GM23338 (cell line): ENCODE measurements around the gene STRA6. TPM values are rescaled to one million over a fixed set of nuclear protein-coding genes. Genes with fewer than 3 reads are reported as not detected.

Experiments
- ATAC-seq: fragments of 200-7000 bp; cut with Tn5 transposase; 3 replicates; pipeline ENCODE4 v1.9.1; 2020
- DNase-seq: peaks from one replicate; pipeline ENCODE4 v3.0.0-alpha.2; 2015; ENCODE audit warnings: low spot score
- H2AFZ ChIP-seq: fragments of 200-600 bp; sonication (generic); 2 replicates; pipeline ENCODE4 v1.8.0; 2016; ENCODE audit warnings: antibody characterized with exemption, mild to moderate bottlenecking, moderate library complexity
- H3F3A ChIP-seq: fragments of 200-600 bp; sonication (generic); replicated peaks from 2 replicates; pipeline ENCODE4 v1.8.0; 2017; ENCODE audit warnings: antibody characterized with exemption, mixed run types, low read depth
- H3K27ac ChIP-seq: fragments of 200-600 bp; sonication (generic); 2 replicates; pipeline ENCODE4 v1.6.1; 2016; ENCODE audit warnings: low read depth
- H3K27me3 ChIP-seq: fragments of 200-600 bp; sonication (generic); 2 replicates; pipeline ENCODE4 v1.8.0; 2016; ENCODE audit warnings: mild to moderate bottlenecking, mixed run types, moderate library complexity; ENCODE audit not compliant: insufficient read depth
- H3K36me3 ChIP-seq: fragments of 200-600 bp; sonication (generic); 2 replicates; pipeline ENCODE4 v1.8.0; 2016; ENCODE audit warnings: mild to moderate bottlenecking; ENCODE audit not compliant: insufficient read depth
- H3K4me1 ChIP-seq: fragments of 200-600 bp; sonication (generic); 2 replicates; pipeline ENCODE4 v1.8.0; 2016; ENCODE audit warnings: mild to moderate bottlenecking, moderate library complexity; ENCODE audit not compliant: insufficient read depth
- H3K4me2 ChIP-seq: fragments of 200-600 bp; sonication (generic); 2 replicates; pipeline ENCODE4 v1.7.1; 2017; ENCODE audit warnings: mixed run types
- H3K4me3 ChIP-seq: fragments of 200-600 bp; sonication (generic); 2 replicates; pipeline ENCODE4 v1.6.1; 2016; ENCODE audit warnings: mixed run types
- H3K79me2 ChIP-seq: fragments of 200-600 bp; sonication (generic); replicated peaks from 2 replicates; pipeline ENCODE4 v1.8.0; 2017; ENCODE audit warnings: mild to moderate bottlenecking; ENCODE audit not compliant: insufficient read depth
- H3K9me2 ChIP-seq: fragments of 200-600 bp; sonication (generic); 2 replicates; pipeline ENCODE4 v1.8.0; 2017; ENCODE audit not compliant: insufficient read depth
- H4K20me1 ChIP-seq: fragments of 200-600 bp; sonication (generic); replicated peaks from 2 replicates; pipeline ENCODE4 v1.8.0; 2017; ENCODE audit warnings: mild to moderate bottlenecking; ENCODE audit not compliant: insufficient read depth
- H3K27ac Mint-ChIP-seq: 2 replicates; pipeline ENCODE4 v1.8.0; 2020; ENCODE audit warnings: inconsistent platforms, mild to moderate bottlenecking, moderate library complexity, mixed read lengths
- H3K27me3 Mint-ChIP-seq: 3 replicates; pipeline ENCODE4 v1.8.0; 2022; ENCODE audit warnings: low read depth, mild to moderate bottlenecking, moderate library complexity, mixed read lengths, inconsistent platforms; ENCODE audit not compliant: insufficient read depth, poor library complexity
- H3K36me3 Mint-ChIP-seq: 3 replicates; pipeline ENCODE4 v1.8.0; 2021; ENCODE audit warnings: low read depth, mild to moderate bottlenecking, inconsistent platforms, moderate library complexity, mixed read lengths
- H3K4me1 Mint-ChIP-seq: 3 replicates; pipeline ENCODE4 v1.8.0; 2020; ENCODE audit warnings: mild to moderate bottlenecking, inconsistent platforms, mixed read lengths
- H3K4me3 Mint-ChIP-seq: 3 replicates; pipeline ENCODE4 v1.8.0; 2021; ENCODE audit warnings: moderate library complexity, mild to moderate bottlenecking, inconsistent platforms, mixed read lengths
- H3K9me3 Mint-ChIP-seq: 3 replicates; pipeline ENCODE4 v1.8.0; 2020; ENCODE audit warnings: moderate library complexity, mild to moderate bottlenecking, inconsistent platforms, mixed read lengths
- CREB1 ChIP-seq: fragments of 250-450 bp; sonication (Bioruptor Pico); IDR thresholded peaks from 2 replicates; pipeline ENCODE4 v1.5.0; 2020; ENCODE audit warnings: low read depth, mild to moderate bottlenecking, moderate library complexity
- CTCF ChIP-seq, 2 experiments: fragments of 200-600 bp in 1 of 2; sonication (generic) in 1 of 2; conservative IDR thresholded peaks; 2 replicates each; pipeline versions ENCODE4 v1.5.1 to v1.6.1; 2016 to 2017; ENCODE audit warnings: antibody characterized with exemption in 2 of 2, low read depth in 2 of 2, mild to moderate bottlenecking in 2 of 2, moderate library complexity in 1 of 2
- ETS1 ChIP-seq: IDR thresholded peaks from 2 replicates; pipeline ENCODE4 v1.6.1; 2016; ENCODE audit warnings: antibody characterized with exemption
- EZH2 ChIP-seq: fragments of 200-600 bp; sonication (generic); IDR thresholded peaks from one replicate; pipeline ENCODE4 v1.8.0; 2017; ENCODE audit warnings: antibody characterized with exemption, mild to moderate bottlenecking, low read depth; ENCODE audit not compliant: unreplicated experiment
- EZH2phosphoT487 ChIP-seq: fragments of 200-600 bp; sonication (generic); IDR thresholded peaks from one replicate; pipeline ENCODE4 v1.8.1; 2018; ENCODE audit warnings: antibody characterized with exemption; ENCODE audit not compliant: unreplicated experiment
- JUNB ChIP-seq: IDR thresholded peaks from one replicate; pipeline ENCODE4 v1.6.1; 2016; ENCODE audit warnings: antibody characterized with exemption; ENCODE audit not compliant: unreplicated experiment
- NANOG ChIP-seq: IDR thresholded peaks from 2 replicates; pipeline ENCODE4 v1.6.1; 2016; ENCODE audit warnings: antibody characterized with exemption, borderline replicate concordance
- POLR2AphosphoS5 ChIP-seq: IDR thresholded peaks from 2 replicates; pipeline ENCODE4 v1.6.1; 2016; ENCODE audit warnings: antibody characterized with exemption, low read depth
- REST ChIP-seq: IDR thresholded peaks from one replicate; pipeline ENCODE4 v1.6.1; 2018; ENCODE audit warnings: antibody characterized with exemption; ENCODE audit not compliant: unreplicated experiment
- STAT1 ChIP-seq: IDR thresholded peaks from one replicate; pipeline ENCODE4 v1.6.1; 2016; ENCODE audit warnings: antibody characterized with exemption; ENCODE audit not compliant: unreplicated experiment
- ZNF114 ChIP-seq: fragments of 250-450 bp; sonication (Bioruptor Pico); IDR thresholded peaks from 2 replicates; pipeline ENCODE4 v1.5.0; 2020; ENCODE audit warnings: mild to moderate bottlenecking, moderate library complexity
- ZNF331 ChIP-seq: fragments of 250-450 bp; sonication (Bioruptor Pico); IDR thresholded peaks from 2 replicates; pipeline ENCODE4 v1.5.0; 2020; ENCODE audit warnings: low read depth, mild to moderate bottlenecking, moderate library complexity
- ZNF462 ChIP-seq: fragments of 250-450 bp; sonication (Bioruptor Pico); IDR thresholded peaks from 2 replicates; pipeline ENCODE4 v1.5.0; 2020; ENCODE audit warnings: mild to moderate bottlenecking, moderate library complexity
- polyA plus RNA-seq: library from polyadenylated mRNA; unstranded; fragments of >200 nt; fragmentation: Nextera tagmentation; extraction: Ambion mirVana; gene quantifications from 2 replicates; pipeline ENCODE4 v1.2.1, GENCODE V29; 2016
- total RNA-seq: library from RNA; depleted of rRNA; stranded (reverse); fragments of >200 nt; shearing (Covaris generic); gene quantifications from 2 replicates; pipeline ENCODE4 v1.2.3, GENCODE V29; 2014

Gene STRA6
- total and polyA plus RNA-seq, 2 experiments from 2014 or later = 8.2 to 9.9 TPM

- TF ChIP-seq ZNF462 (CRISPR knock-in tag) = no peak
- TF ChIP-seq NANOG = no peak
- no peak for TF ChIP-seq ZNF331 (CRISPR knock-in tag)
- TF ChIP-seq CREB1 (CRISPR knock-in tag) = no peak
Observed at GRCh38 chr15:74193299-74193718, 9.3 kb downstream of the STRA6 start (continued).

GRCh38 chr15:74192751-74193150, 9.8 kb downstream of the STRA6 start:
- H3K4me1 ChIP-seq = no peaks in the 10 kb centered on the region
- ATAC-seq (no peak), DNase-seq (no peak)
- Mint-ChIP-seq H3K36me3 (no peaks in the 10 kb centered on the region; the same call in 2 of the 3 replicates), H3K4me1 (peaks cover 4% of the 10 kb centered on the region; the same call in 1 of the 3 replicates), H3K9me3 (no peaks in the 10 kb centered on the region), H3K27me3 (peaks cover 13% of the 10 kb centered on the region), H3K27ac (no peak overlapping the region), H3K4me3 (no peak overlapping the region)
- H3K4me2 ChIP-seq = no peak overlapping the region
- no peaks in the 10 kb centered on the region; the same call in 1 of the 2 replicates for H3K36me3 ChIP-seq
- no peak overlapping the region for H3K27ac ChIP-seq
- no peaks in the 10 kb centered on the region for H4K20me1 ChIP-seq
- no peaks in the 10 kb centered on the region for H3F3A ChIP-seq
- H2AFZ ChIP-seq = no peak overlapping the region
- no peaks in the 10 kb centered on the region for H3K79me2 ChIP-seq
- no peaks in the 10 kb centered on the region for H3K27me3 ChIP-seq
- no peak overlapping the region for H3K4me3 ChIP-seq
- no peaks in the 10 kb centered on the region for H3K9me2 ChIP-seq
- TF ChIP-seq ZNF114 = no peak
- TF ChIP-seq POLR2AphosphoS5 = no peak
- no peak for TF ChIP-seq NANOG
- TF ChIP-seq EZH2 = no peak
- no peak for TF ChIP-seq CTCF (conservative IDR thresholded peaks at IDR 0.05; ENCODE audit: low read depth in 2 of 2)
- no peak for TF ChIP-seq ZNF331 (CRISPR knock-in tag)
- no peak for TF ChIP-seq STAT1
- no peak for TF ChIP-seq JUNB
- TF ChIP-seq CREB1 (CRISPR knock-in tag) = no peak
- no peak for TF ChIP-seq EZH2phosphoT487
- no peak for TF ChIP-seq ETS1
- TF ChIP-seq REST = no peak
